Caco-2 (cell line): Measurements from ENCODE around the gene MLLT10. TPM values are rescaled to one million over a fixed set of nuclear protein-coding genes. Genes with fewer than 3 reads are reported as not detected.

ENCODE experiments used
- BruUV-seq: library from RNA; stranded (reverse); fragments of 400-500 nt; replicated peaks from 2 replicates; lab custom pipeline; 2021; lab: Mats Ljungman, UMichigan
- CTCF ChIA-PET: fragments of 300-600 bp; sonication (Branson Sonifier 250); formaldehyde crosslinking; loops from one replicate; lab custom pipeline; 2022; ENCODE audit warnings: antibody characterized with exemption; lab: Charles Lee
- POLR2A ChIA-PET: fragments of 300-600 bp; sonication (Branson Sonifier 250); formaldehyde crosslinking; loops from one replicate; lab custom pipeline; 2022; ENCODE audit warnings: antibody characterized with exemption; lab: Charles Lee
- DNase-seq, 2 experiments: peaks; one replicate each; pipeline versions ENCODE4 v3.0.0 to v3.0.0-alpha.2; 2020 to 2022
- H3K27me3 ChIP-seq: replicated peaks from 2 replicates; pipeline ENCODE4 v1.6.0; 2011; ENCODE audit warnings: low read length; ENCODE audit not compliant: control insufficient read depth, insufficient read depth
- H3K36me3 ChIP-seq: 2 replicates; pipeline ENCODE4 v1.5.1; 2011; ENCODE audit warnings: low read length; ENCODE audit not compliant: control insufficient read depth, insufficient read depth
- H3K4me1 ChIP-seq: fragments of 250-450 bp; sonication (Bioruptor Pico); 2 replicates; pipeline ENCODE4 v1.5.1; 2020; ENCODE audit warnings: mild to moderate bottlenecking
- H3K4me3 ChIP-seq: 2 replicates; pipeline ENCODE4 v1.5.1; 2011; ENCODE audit warnings: low read depth, mild to moderate bottlenecking, control low read depth, low read length
- H3K9me3 ChIP-seq: fragments of 250-450 bp; sonication (Bioruptor Pico); 2 replicates; pipeline ENCODE4 v1.5.1; 2020; ENCODE audit warnings: mild to moderate bottlenecking, moderate library complexity
- H3K27ac Mint-ChIP-seq: one replicate; pipeline ENCODE4 v1.8.0; 2022; ENCODE audit warnings: mixed read lengths; ENCODE audit not compliant: unreplicated experiment
- H3K27me3 Mint-ChIP-seq: one replicate; pipeline ENCODE4 v1.8.0; 2022; ENCODE audit warnings: mixed read lengths; ENCODE audit not compliant: insufficient read depth, unreplicated experiment
- H3K36me3 Mint-ChIP-seq: one replicate; pipeline ENCODE4 v1.8.0; 2022; ENCODE audit warnings: mild to moderate bottlenecking, mixed read lengths; ENCODE audit not compliant: insufficient read depth, unreplicated experiment
- H3K4me1 Mint-ChIP-seq: one replicate; pipeline ENCODE4 v1.8.0; 2022; ENCODE audit warnings: low read depth, mixed read lengths; ENCODE audit not compliant: unreplicated experiment
- H3K4me3 Mint-ChIP-seq: one replicate; pipeline ENCODE4 v1.8.0; 2022; ENCODE audit warnings: mild to moderate bottlenecking, moderate library complexity, mixed read lengths; ENCODE audit not compliant: unreplicated experiment
- H3K9me3 Mint-ChIP-seq: one replicate; pipeline ENCODE4 v1.8.0; 2022; ENCODE audit warnings: mixed read lengths; ENCODE audit not compliant: unreplicated experiment
- CTCF ChIP-seq, 2 experiments: fragments of 200-600 bp in 1 of 2; IDR thresholded peaks; 1 replicate in 1 of 2; 2 replicates in 1 of 2; pipeline versions ENCODE4 v1.5.1 to v1.8.0; 2011 to 2022; ENCODE audit warnings: antibody characterized with exemption in 1 of 2, control low read depth in 1 of 2, inconsistent platforms in 1 of 2, low read depth in 1 of 2, low read length in 1 of 2, mild to moderate bottlenecking in 1 of 2, moderate library complexity in 1 of 2; ENCODE audit not compliant: insufficient read depth in 1 of 2, severe bottlenecking in 1 of 2, unreplicated experiment in 1 of 2
- intact Hi-C: fragments of 100-400 bp; cut with micrococcal nuclease; formaldehyde crosslinking; loops from one replicate; pipeline ENCODE4 v1.10.0; 2022; ENCODE audit not compliant: unreplicated experiment
- total RNA-seq: library from RNA; stranded (reverse); gene quantifications from 2 replicates; pipeline ENCODE4 v1.2.3, GENCODE V29; 2022

MLLT10 gene
- total RNA-seq, 1 experiment from 2014 or later, result 84.3 TPM

- no peaks in the 10 kb centered on the region for H3K36me3 ChIP-seq
- H3K36me3 Mint-ChIP-seq, result no peaks in the 10 kb centered on the region
- no peaks in the 10 kb centered on the region for H3K9me3 Mint-ChIP-seq
- H3K27me3 ChIP-seq, result no peaks in the 10 kb centered on the region
- POLR2A ChIA-PET, result interaction anchor here (0.6 to 2.7 kb wide), 7 partner anchors 11 to 470 kb away, joined by 3 to 47 read pairs (median 8); partner anchors contain the start of gene SKIDA1
- H3K4me1 Mint-ChIP-seq, result no peaks in the 10 kb centered on the region
- CTCF ChIA-PET, result interaction anchor here (0.6 to 2.5 kb wide), 20 partner anchors 11 to 508 kb away, joined by 3 to 25 read pairs (median 4); partner anchors contain the start of genes DNAJC1 and SKIDA1
- no peak for TF ChIP-seq CTCF (IDR thresholded peaks at IDR 0.05; ENCODE audit: insufficient read depth in 1 of 2, low read depth in 1 of 2, low read length in 1 of 2, severe bottlenecking in 1 of 2, unreplicated experiment in 1 of 2)
- peak overlapping the region; percentile 69 for H3K27ac Mint-ChIP-seq
- intact Hi-C loops, result loop anchor here (1.0 to 10.0 kb wide), 8 partner anchors 39 to 636 kb away; partner anchors contain the start of gene MLLT10
- peak overlapping the region; percentile 92 for H3K4me3 ChIP-seq
- BruUV-seq, result TSS peak; percentile 48
- H3K4me1 ChIP-seq, result no peaks in the 10 kb centered on the region
- peak in 1 of 2 experiments; percentile 42 for DNase-seq
- peak overlapping the region; percentile 85 for H3K4me3 Mint-ChIP-seq
- no peaks in the 10 kb centered on the region for H3K9me3 ChIP-seq
- H3K27me3 Mint-ChIP-seq, result no peaks in the 10 kb centered on the region
Observed at GRCh38 chr10:21495002-21495751, 38.9 kb upstream of the MLLT10 start.

GRCh38 chr10:21495752-21496342 is 38.2 kb upstream of the MLLT10 start:
- Mint-ChIP-seq H3K36me3 (no peaks in the 10 kb centered on the region), H3K4me3 (peak overlapping the region; percentile 85), H3K27me3 (no peaks in the 10 kb centered on the region), H3K9me3 (no peaks in the 10 kb centered on the region), H3K4me1 (no peaks in the 10 kb centered on the region), H3K27ac (peak overlapping the region; percentile 69)
- CTCF ChIA-PET, result interaction anchor here (0.6 to 2.5 kb wide), 25 partner anchors 10 to 1402 kb away, joined by 3 to 25 read pairs (median 4); partner anchors contain the start of genes DNAJC1, MLLT10 and SKIDA1
- Histone ChIP-seq H3K4me3 (peak overlapping the region; percentile 92), H3K27me3 (no peaks in the 10 kb centered on the region), H3K4me1 (no peaks in the 10 kb centered on the region), H3K9me3 (no peaks in the 10 kb centered on the region), H3K36me3 (no peaks in the 10 kb centered on the region)
- peak; percentile 95 to 99 for DNase-seq
- TF ChIP-seq CTCF (IDR thresholded peaks at IDR 0.05; ENCODE audit: insufficient read depth in 1 of 2, low read depth in 1 of 2, low read length in 1 of 2, severe bottlenecking in 1 of 2, unreplicated experiment in 1 of 2), result peak; percentile 88 to 99
- POLR2A ChIA-PET, result interaction anchor here (0.5 to 2.7 kb wide), 11 partner anchors 10 to 769 kb away, joined by 3 to 47 read pairs (median 4); partner anchors contain the start of gene SKIDA1
- intact Hi-C loops, result loop anchor here (1.0 to 10.0 kb wide), 10 partner anchors 21 to 637 kb away; partner anchors contain the start of genes MLLT10 and SKIDA1
- no TSS peak for BruUV-seq
